Activated naive CD4-positive, alpha-beta T cell treated with anti-CD3 and anti-CD28 coated beads, Interleukin-2, amount 50 U/mL, for 72 hours (primary cell): ENCODE measurements around the gene LRRC49. TPM values are rescaled to one million over a fixed set of nuclear protein-coding genes. Genes with fewer than 3 reads are reported as not detected.

ENCODE experiments used
- ATAC-seq, 2 donors: fragments of 150-1000 bp; cut with Tn5 transposase; 2 replicates each; pipeline ENCODE4 v1.10.0; 2021; ENCODE audit warnings: mild to moderate bottlenecking in 2 of 2, moderate library complexity in 2 of 2
- DNase-seq, 2 donors: peaks; one replicate each; pipeline ENCODE4 v3.0.0; 2021 to 2022; ENCODE audit warnings: low spot score in 2 of 2
- H3K27ac Mint-ChIP-seq, 2 donors: one replicate each; pipeline ENCODE4 v1.8.0; 2022; ENCODE audit warnings: mild to moderate bottlenecking in 2 of 2, mixed read lengths in 2 of 2
- H3K36me3 Mint-ChIP-seq, 2 donors: one replicate each; pipeline ENCODE4 v1.8.0; 2022; ENCODE audit warnings: mixed read lengths in 2 of 2
- H3K9me3 Mint-ChIP-seq, 2 donors: one replicate each; pipeline ENCODE4 v1.8.0; 2022; ENCODE audit warnings: mixed read lengths in 2 of 2
- total RNA-seq, 2 donors: library from RNA; stranded (reverse); gene quantifications; one replicate each; pipeline ENCODE4 v1.2.3, GENCODE V29; 2022

LRRC49 gene
- total RNA-seq, 2 donors from 2014 or later: not detected

DNA sequence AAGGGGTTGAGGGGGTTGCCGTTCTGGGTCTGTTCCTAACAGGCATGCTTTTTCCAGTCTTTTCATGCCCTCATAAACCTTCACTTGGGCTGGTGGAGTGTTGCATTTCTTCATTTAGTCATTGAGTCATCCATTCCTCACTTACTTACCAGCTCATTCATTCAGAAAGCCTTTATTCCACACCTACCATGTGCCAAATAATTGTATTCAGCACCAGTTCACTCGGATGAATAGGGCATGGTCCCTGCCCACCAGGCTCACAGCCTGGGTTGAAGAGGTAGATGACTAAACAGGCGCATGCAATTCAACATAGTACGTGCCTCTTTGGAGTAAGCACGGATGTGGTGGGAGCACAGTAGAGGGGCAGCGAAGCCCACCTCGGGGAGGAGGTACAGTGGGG is 187.5 kb downstream of the LRRC49 start:
- DNase-seq (no peak), ATAC-seq (no peak)
- Mint-ChIP-seq H3K36me3 (no peaks in the 10 kb centered on the region), H3K27ac (no peak overlapping the region), H3K9me3 (peaks cover 0 to 15% of the 10 kb centered on the region in 2 donors)

DNA sequence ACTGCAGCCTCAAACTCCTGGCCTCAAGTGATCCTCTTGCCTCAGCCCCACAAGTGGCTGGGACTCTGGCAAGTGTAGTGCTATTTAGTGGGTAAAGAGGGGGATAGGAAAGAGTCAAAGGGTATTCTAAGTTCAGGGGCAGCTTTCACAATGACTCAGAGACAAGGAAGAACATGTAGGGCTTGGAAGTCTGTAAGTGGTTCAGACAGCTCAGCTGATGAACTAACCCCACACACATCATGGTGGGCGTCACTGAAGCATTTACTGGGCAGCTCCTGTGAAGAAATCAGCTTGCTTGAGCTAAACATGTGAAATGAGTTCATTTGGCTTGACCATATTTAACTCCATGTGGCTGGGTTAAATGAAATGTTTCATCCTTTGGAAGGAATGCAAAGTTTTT is 188.1 kb downstream of the LRRC49 start:
- Mint-ChIP-seq H3K9me3 (peaks cover 0 to 15% of the 10 kb centered on the region in 2 donors), H3K36me3 (no peaks in the 10 kb centered on the region), H3K27ac (no peak overlapping the region)
- DNase-seq (no peak), ATAC-seq (no peak)

DNA sequence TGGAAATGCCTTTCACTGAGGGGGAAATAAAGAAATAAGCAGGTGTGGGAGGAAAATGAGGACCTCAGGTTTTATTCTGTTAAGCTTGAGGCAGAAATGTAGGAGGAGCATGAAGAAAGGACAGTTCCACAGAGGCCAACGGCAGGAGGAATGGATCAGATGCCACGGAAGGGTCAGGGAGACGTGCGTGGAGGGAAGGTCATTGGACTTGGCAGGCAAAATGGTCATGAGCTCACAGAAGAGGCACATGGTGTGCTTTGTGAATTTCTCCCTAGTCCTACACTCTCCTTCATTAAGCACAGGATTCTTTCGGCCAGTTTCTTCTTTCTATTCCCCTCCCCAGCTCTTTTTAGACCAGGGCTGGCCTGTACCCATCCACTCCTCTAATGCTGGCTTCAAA is 190.2 kb downstream of the LRRC49 start:
- ATAC-seq (no peak), DNase-seq (no peak)
- no peaks in the 10 kb centered on the region for H3K36me3 Mint-ChIP-seq
- peaks cover 0 to 15% of the 10 kb centered on the region in 2 donors for H3K9me3 Mint-ChIP-seq
- H3K27ac Mint-ChIP-seq: no peak overlapping the region

DNA sequence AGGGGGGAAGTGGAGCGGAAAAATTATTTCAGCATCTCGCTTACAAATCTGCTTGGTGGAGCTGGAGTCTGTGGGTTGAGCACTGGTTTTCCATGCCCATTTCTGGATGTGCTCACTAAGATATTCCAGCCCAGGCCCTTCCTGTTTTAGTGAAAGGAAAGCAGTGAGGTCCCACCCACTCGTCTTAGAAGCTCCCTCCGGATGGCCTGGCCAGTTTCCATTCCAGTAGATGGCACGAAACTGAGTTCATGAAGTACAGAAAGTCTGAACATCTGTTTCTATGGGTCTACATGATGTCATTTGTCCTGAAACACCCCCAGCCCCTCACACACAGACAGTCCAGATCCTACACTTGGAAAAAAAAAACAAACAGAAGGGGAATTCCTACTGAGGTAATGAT is 190.7 kb downstream of the LRRC49 start:
- Mint-ChIP-seq H3K27ac (no peak overlapping the region), H3K36me3 (no peaks in the 10 kb centered on the region), H3K9me3 (peaks cover 3 to 14% of the 10 kb centered on the region in 2 donors)
- DNase-seq: no peak
- ATAC-seq: no peak

DNA sequence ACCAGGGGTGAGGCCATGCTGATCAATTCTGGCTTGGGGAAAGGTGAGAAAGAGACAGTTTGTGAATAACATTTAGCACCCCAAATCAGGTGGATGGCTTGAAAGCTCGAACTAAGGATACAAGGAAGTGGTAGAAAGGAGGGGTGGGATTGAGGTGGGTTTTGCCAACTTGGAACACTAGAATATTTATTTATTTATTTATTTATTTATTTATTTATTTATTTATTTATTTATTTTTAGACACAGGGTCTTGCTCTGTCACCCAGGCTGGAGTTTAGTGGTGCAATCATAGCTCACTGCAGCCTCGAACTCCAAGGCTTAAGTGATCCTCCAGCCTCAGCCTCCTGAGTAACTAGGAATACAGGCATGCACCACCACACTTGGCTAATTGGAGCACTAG is 191.6 kb downstream of the LRRC49 start:
- H3K36me3 Mint-ChIP-seq: no peaks in the 10 kb centered on the region
- H3K9me3 Mint-ChIP-seq: peaks cover 3 to 11% of the 10 kb centered on the region in 2 donors
- ATAC-seq (no peak), DNase-seq (no peak)
- H3K27ac Mint-ChIP-seq: no peak overlapping the region

DNA sequence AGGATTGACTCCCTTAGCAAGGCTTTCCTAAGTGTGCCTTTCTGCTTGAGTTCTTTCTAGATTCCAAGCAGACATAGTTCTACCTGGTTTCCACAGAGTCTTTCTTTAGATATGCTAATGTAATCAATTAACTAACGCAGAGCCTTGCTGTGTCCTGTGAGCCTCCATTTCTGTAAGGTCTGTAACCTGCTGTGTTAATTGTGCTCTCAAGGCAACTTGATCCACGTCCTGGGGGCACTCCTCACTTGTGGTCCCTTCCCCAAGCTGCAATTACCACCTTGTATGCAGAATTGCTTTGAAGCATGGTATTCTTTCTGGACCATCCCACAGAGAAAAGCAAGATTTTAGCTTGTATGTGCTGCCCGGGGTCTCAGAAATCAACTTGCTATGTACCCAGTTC is 193.2 kb downstream of the LRRC49 start:
- H3K27ac Mint-ChIP-seq: no peak overlapping the region
- no peak for ATAC-seq
- no peak for DNase-seq
- peaks cover 3 to 11% of the 10 kb centered on the region in 2 donors for H3K9me3 Mint-ChIP-seq
- no peaks in the 10 kb centered on the region for H3K36me3 Mint-ChIP-seq

DNA sequence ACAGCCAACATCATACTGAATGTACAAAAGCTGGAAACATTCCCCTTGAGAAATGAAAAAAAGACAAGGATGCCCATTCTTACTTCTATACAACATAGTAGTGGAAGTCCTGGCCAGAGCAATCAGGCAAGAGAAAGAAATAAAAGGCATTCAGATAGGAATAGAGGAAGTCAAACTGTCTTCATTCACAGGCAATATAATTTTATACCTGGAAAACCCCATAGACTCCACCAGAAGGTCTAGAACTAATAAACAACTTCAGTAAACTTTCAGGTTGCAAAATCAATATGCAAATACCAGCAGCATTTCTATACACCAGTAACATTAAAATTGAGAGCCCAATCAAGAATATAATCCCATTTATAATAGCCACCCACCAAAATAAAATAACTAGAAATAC is 195.5 kb downstream of the LRRC49 start:
- Mint-ChIP-seq H3K9me3 (peaks cover 0 to 3% of the 10 kb centered on the region in 2 donors), H3K36me3 (no peaks in the 10 kb centered on the region), H3K27ac (no peak overlapping the region)
- no peak for ATAC-seq
- no peak for DNase-seq

DNA sequence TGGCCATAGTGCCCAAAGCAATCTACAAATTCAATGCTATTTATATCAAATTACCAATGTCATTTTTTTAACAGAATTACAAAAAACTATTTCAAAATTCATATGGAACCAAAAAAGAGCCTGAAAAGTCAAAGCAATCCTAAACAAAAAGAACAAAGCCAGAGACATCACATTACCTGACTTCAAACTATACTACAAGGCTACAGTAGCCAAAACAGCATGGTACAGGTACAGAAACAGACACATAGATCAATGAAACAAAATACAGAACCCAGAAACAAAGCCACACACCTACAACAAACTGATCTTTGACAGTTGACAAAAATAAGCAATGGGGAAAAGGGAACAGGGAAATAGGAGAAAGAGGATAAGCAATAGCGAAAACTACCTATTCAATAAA is 196.1 kb downstream of the LRRC49 start:
- DNase-seq (no peak), ATAC-seq (no peak)
- Mint-ChIP-seq H3K9me3 (peaks cover 0 to 3% of the 10 kb centered on the region in 2 donors), H3K36me3 (no peaks in the 10 kb centered on the region), H3K27ac (no peak overlapping the region)

DNA sequence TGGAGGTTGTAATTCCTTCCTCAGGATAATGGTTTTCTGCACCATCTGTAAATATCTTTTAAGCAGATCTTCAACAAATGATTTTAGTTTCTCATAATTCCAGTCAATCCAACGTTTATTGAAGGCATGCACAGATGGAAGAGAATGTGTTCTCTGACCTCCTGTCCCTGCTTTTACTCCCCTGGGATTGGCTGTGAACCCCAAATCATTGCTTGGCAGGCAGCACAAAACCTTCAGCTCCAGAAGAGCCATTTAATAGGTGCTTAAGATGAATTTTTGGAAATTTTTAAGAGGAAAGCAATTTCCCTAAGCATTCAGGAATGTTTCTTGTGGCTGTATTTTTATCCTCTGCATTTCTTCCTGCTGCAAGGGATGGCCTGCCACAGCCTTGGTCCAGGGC is 197.2 kb downstream of the LRRC49 start:
- H3K9me3 Mint-ChIP-seq: peaks cover 0 to 3% of the 10 kb centered on the region in 2 donors
- no peak for DNase-seq
- H3K36me3 Mint-ChIP-seq: no peaks in the 10 kb centered on the region
- no peak overlapping the region for H3K27ac Mint-ChIP-seq
- ATAC-seq: no peak

DNA sequence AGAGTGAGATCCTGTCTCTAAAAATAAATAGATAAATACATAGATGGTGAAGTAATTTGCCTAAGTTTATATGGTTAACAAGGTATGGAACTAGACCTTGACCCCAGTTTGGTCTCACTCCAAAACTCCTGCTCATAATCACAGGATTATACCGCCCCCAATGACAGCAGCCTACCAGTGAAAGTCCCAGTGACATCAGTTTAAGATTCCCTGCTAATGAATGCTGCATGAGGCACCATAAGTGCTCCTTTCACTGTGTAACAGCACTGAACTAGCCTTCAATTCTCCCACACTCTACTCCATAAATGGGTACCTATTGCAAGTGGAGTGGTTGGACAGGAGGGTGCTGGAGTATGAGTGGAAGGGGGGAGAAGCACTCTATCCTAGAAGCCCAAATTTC is 199.0 kb downstream of the LRRC49 start:
- ATAC-seq (no peak), DNase-seq (no peak)
- Mint-ChIP-seq H3K36me3 (no peaks in the 10 kb centered on the region), H3K9me3 (peaks cover 0 to 6% of the 10 kb centered on the region in 2 donors), H3K27ac (no peak overlapping the region)

DNA sequence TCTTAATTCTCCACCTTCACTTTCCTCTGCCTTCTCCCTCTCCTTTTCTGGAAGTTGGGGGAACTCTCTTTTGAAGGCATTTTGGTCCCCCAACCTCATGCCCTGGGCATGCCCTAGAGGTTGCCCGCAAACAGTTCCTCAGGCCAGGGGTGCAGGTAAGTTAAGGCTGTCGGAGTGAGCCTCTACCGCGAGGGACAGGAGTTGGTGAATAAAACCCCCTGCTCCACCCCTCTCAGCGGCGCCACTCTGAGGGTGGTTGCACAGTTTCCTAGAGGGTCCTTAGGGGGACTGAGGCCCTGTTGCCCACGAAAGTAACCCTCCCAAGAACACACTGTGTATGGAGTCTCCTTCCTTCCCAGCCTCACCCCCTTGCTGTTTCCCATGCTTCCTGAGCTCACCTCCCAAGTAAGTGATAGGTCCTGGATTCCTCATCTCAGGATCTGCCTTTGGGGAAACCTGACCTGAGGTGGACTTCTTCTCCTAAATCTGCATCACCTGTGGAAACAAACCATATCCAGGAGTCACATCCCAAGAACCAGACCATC is 199.5 kb downstream of the LRRC49 start:
- ATAC-seq: no peak
- no peak for DNase-seq
- H3K36me3 Mint-ChIP-seq: no peaks in the 10 kb centered on the region
- H3K9me3 Mint-ChIP-seq: peaks cover 0 to 6% of the 10 kb centered on the region in 2 donors
- H3K27ac Mint-ChIP-seq: no peak overlapping the region

DNA sequence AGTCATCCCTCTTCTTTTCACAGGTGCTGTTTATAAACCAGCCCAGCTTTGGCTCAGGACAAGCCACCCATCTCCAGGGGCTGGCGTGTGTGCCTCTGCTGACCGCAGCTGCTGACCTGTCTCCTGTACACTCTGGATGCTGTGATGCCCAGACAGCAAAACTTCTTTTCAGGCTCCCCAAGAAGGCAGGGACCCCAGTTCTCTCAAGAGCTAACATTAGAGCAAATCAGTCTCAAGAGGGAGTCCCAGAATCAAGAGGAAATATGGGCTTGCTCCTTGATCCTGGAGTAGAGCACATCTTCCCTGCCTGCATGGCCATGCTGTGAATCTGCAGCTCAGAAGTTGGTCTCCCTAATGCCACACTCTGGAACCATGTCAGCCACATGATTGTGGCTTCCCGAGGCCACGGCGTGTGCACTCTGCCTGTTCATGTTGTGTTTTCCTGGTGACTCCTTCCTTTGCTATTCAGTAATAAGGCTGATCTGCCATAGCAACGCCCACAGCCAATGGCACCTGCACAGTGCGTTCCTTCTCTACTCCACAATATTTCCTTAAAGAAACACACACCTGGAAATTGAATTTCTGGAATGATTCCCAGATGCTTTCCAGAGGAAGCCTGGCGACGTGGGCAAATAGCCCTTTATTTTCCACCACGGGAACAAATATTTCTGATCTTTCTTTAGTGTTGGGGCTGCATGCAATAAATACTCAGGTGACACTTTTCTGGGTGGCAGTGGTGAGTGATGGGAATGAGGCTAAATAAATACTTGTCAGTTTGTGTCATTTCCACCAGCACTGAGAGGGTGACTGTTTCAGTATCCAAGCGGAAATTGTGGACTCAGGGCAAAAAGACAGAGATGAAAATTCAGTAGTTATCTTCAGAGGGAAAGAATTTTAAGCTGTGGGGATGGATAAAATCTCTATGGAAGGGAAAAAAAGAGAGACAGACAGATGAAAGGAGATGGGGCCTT is 200.7 kb downstream of the LRRC49 start:
- no peak for DNase-seq
- Mint-ChIP-seq H3K36me3 (no peaks in the 10 kb centered on the region), H3K9me3 (peaks cover 0 to 3% of the 10 kb centered on the region in 2 donors), H3K27ac (no peak overlapping the region)
- ATAC-seq: no peak

DNA sequence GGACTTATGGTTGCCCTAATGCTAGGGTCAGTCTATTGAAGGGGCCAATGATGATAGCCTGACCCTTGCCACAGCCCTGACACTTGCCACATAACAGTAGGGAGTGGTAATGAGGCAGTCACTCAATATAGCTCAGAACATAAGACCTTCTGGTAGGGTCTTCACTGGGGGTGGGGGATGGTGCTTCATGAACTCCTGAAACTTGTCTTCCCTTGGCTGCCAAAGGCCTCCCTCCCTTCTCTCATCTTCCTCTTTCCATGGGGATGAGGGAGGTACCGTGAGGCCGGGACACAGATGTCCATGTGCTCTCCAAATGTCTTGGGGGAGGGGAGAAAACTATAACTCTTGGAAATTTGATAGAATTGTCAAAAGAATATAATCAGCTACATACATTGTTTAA is 201.5 kb downstream of the LRRC49 start:
- Mint-ChIP-seq H3K9me3 (peaks cover 0 to 3% of the 10 kb centered on the region in 2 donors), H3K27ac (no peak overlapping the region), H3K36me3 (no peaks in the 10 kb centered on the region)
- DNase-seq: no peak
- no peak for ATAC-seq

DNA sequence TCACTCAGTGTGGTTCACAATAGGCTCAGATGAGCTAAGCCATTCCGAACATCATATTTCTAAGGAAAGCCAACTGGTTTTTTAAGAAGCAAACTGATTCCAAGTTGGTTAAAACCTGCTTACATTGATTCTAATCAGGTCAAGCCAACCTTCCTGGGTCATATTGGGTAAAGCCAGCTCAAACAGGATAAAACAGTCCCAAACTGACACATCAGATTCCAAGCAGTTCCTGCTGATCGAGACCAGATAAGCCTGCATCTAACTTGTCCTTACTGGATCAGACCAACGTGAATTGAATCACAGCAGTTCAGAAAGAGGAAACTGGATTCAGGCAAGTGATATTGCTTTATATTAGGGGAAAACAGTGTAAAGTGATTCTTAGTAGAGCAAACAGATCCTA is 204.1 kb downstream of the LRRC49 start:
- no peak for DNase-seq
- Mint-ChIP-seq H3K9me3 (peaks cover 0 to 3% of the 10 kb centered on the region in 2 donors), H3K27ac (no peak overlapping the region), H3K36me3 (no peaks in the 10 kb centered on the region)
- no peak for ATAC-seq

DNA sequence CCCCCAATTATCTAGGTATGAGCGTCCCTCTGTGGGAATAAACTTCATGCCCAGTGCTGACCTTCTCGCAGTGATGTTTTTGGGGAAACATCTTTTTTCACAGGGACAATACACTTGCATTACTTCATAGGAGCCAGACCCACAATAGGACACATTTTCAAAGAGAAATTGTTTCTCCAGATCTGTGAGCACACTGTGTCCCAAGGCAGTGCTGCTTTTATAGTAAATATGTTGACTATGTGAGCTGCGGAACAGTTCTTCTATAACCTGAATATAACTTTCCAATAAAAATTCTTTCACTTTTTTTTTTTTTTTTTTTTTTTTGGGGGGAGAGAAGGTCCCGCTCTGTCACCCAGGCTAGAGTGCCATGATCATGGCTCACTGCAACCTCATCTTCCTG is 205.3 kb downstream of the LRRC49 start:
- H3K27ac Mint-ChIP-seq: no peak overlapping the region
- no peak for DNase-seq
- H3K9me3 Mint-ChIP-seq: peaks cover 0 to 3% of the 10 kb centered on the region in 2 donors
- no peak for ATAC-seq
- H3K36me3 Mint-ChIP-seq: no peaks in the 10 kb centered on the region

DNA sequence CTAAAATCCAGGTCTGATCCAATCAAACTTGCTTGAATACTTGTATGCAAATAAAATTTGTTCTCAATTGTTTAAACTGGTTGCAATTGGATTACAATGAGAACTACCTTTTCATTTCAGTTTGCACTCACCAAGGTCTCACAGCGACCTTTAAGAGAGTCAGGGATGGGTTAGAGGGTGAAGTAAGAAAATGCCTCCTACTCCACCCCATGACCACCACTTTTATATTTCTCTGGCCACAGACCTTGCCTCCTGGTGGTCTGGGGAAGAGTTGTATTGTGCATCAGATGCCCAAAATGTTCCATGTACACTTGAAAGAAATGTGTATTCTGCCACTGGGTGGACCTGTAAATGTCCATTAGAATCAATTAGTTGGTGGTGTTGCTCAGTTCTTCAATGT is 206.3 kb downstream of the LRRC49 start:
- Mint-ChIP-seq H3K36me3 (no peaks in the 10 kb centered on the region), H3K27ac (no peak overlapping the region), H3K9me3 (peaks cover 0 to 3% of the 10 kb centered on the region in 2 donors)
- no peak for ATAC-seq
- DNase-seq: no peak
